ENCODE measurements around the gene TENT5C. TPM values are rescaled to one million over a fixed set of nuclear protein-coding genes. Genes with fewer than 3 reads are reported as not detected.
A peak's percentile ranks its signal among the peaks of the same experiment; 100 is the strongest.

Gene TENT5C
- total RNA-seq, 1 donor from 2014 or later = 1.4 TPM

GRCh38 chr1:117565076-117565556 lies 40.7 kb upstream of the TENT5C start:
- no peak for DNase-seq (ENCODE audit: low read depth, low spot score)
- Mint-ChIP-seq H3K4me1 (peaks cover 14% of the 10 kb centered on the region), H3K4me3 (peak overlapping the region; percentile 17), H3K36me3 (ENCODE audit: low read depth) (no peaks in the 10 kb centered on the region), H3K27me3 (ENCODE audit: low read depth) (no peaks in the 10 kb centered on the region), H3K27ac (ENCODE audit: unreplicated experiment) (peak overlapping the region; percentile 91), H3K9me3 (no peaks in the 10 kb centered on the region)
- TF ChIP-seq, protein P1, sequence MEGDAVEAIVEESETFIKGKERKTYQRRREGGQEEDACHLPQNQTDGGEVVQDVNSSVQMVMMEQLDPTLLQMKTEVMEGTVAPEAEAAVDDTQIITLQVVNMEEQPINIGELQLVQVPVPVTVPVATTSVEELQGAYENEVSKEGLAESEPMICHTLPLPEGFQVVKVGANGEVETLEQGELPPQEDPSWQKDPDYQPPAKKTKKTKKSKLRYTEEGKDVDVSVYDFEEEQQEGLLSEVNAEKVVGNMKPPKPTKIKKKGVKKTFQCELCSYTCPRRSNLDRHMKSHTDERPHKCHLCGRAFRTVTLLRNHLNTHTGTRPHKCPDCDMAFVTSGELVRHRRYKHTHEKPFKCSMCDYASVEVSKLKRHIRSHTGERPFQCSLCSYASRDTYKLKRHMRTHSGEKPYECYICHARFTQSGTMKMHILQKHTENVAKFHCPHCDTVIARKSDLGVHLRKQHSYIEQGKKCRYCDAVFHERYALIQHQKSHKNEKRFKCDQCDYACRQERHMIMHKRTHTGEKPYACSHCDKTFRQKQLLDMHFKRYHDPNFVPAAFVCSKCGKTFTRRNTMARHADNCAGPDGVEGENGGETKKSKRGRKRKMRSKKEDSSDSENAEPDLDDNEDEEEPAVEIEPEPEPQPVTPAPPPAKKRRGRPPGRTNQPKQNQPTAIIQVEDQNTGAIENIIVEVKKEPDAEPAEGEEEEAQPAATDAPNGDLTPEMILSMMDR (conservative IDR thresholded peaks at IDR 0.05) = no peak

- Mint-ChIP-seq H3K9me3 (no peaks in the 10 kb centered on the region), H3K27ac (ENCODE audit: unreplicated experiment) (no peak overlapping the region), H3K4me3 (no peak overlapping the region), H3K4me1 (peaks cover 14% of the 10 kb centered on the region), H3K36me3 (ENCODE audit: low read depth) (no peaks in the 10 kb centered on the region), H3K27me3 (ENCODE audit: low read depth) (no peaks in the 10 kb centered on the region)
- no peak for DNase-seq (ENCODE audit: low read depth, low spot score)
- TF ChIP-seq, protein P1 (conservative IDR thresholded peaks at IDR 0.05) = no peak
Observed at GRCh38 chr1:117565745-117566455, 39.9 kb upstream of the TENT5C start.

DNA sequence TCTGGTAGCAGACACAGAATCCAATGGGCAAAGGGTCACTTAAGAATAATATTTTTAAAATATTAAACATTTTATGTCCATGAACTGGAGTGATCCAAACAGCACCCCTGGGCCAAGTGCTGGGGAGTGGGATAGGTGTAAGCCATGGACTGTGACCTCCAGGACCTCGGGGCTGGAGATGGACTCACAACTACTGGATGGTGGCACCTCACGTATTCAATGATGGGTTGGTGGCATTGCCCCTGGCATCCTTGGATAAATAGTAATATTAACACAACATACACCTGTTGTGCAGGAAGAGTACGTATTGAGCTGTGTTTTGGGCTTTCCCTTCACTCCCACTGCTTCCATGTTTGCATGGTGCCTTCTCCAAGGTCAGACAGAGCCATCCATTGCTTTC lies 39.3 kb upstream of the TENT5C start:
- Mint-ChIP-seq H3K27me3 (ENCODE audit: low read depth) (no peaks in the 10 kb centered on the region), H3K36me3 (ENCODE audit: low read depth) (no peaks in the 10 kb centered on the region), H3K27ac (ENCODE audit: unreplicated experiment) (no peak overlapping the region), H3K9me3 (no peaks in the 10 kb centered on the region), H3K4me3 (no peak overlapping the region), H3K4me1 (peaks cover 14% of the 10 kb centered on the region)
- TF ChIP-seq, protein P1 (conservative IDR thresholded peaks at IDR 0.05) = no peak
- DNase-seq (ENCODE audit: low read depth, low spot score) = no peak

DNA sequence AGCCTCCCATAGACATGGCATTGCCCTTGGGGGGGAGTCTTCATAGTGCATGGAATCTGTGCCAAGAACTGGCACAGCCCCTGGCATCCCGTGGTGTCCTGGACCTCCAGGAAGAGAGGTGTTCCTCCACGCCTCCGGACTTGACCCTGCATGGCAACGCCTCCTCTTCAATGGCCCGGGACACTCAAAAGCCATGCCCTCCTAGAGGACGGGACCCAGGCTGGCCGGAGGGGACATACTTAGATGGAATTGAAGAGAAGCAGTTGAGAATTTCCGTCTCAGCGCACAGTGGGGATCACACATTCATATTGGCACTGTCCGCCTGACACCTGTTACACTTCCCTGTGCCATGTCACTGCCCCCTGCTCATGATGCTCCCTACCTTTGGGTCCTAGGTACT lies 38.4 kb upstream of the TENT5C start:
- H3K36me3 Mint-ChIP-seq (ENCODE audit: low read depth) = no peaks in the 10 kb centered on the region
- no peak overlapping the region for H3K27ac Mint-ChIP-seq (ENCODE audit: unreplicated experiment)
- H3K9me3 Mint-ChIP-seq = no peaks in the 10 kb centered on the region
- TF ChIP-seq, protein P1 (conservative IDR thresholded peaks at IDR 0.05) = no peak
- no peak overlapping the region for H3K4me3 Mint-ChIP-seq
- H3K27me3 Mint-ChIP-seq (ENCODE audit: low read depth) = no peaks in the 10 kb centered on the region
- no peak for DNase-seq (ENCODE audit: low read depth, low spot score)
- peaks cover 14% of the 10 kb centered on the region for H3K4me1 Mint-ChIP-seq

DNA sequence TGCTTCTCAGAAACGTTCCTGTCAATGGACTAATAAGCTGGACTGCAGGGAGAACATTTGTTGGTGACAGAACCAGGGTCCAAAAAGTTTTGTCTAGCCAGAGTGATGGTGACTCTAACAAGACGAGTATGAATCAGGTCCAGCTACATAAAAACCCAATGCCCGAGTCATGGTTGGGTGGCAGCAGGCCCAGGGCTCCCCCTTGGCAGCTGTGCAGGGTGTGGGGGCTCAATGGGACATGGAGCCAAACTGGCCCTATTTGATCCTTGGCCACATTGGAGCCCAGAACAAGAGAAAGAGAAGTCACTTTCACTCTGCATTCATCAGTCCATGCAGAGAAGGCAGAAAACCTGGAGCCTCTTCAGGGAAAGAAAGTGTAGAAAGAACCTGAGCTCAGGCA lies 37.9 kb upstream of the TENT5C start:
- Mint-ChIP-seq H3K4me1 (peaks cover 14% of the 10 kb centered on the region), H3K27ac (ENCODE audit: unreplicated experiment) (no peak overlapping the region), H3K36me3 (ENCODE audit: low read depth) (no peaks in the 10 kb centered on the region), H3K27me3 (ENCODE audit: low read depth) (no peaks in the 10 kb centered on the region), H3K9me3 (no peaks in the 10 kb centered on the region), H3K4me3 (no peak overlapping the region)
- no peak for DNase-seq (ENCODE audit: low read depth, low spot score)
- TF ChIP-seq, protein P1 (conservative IDR thresholded peaks at IDR 0.05) = no peak
